AG20443 (cell line): Measurements from ENCODE around the gene IFNA8.
A peak's percentile ranks its signal among the peaks of the same experiment; 100 is the strongest.
"Not testable (repeated sequence)": the region's sequence is repeated elsewhere in the genome, so short reads cannot be mapped to it uniquely, and the experiment has no call there.

Experiments used
- DNase-seq: peaks from one replicate; pipeline ENCODE4 v3.0.0; 2012; ENCODE audit warnings: low spot score, mixed read lengths

Gene IFNA8

DNA sequence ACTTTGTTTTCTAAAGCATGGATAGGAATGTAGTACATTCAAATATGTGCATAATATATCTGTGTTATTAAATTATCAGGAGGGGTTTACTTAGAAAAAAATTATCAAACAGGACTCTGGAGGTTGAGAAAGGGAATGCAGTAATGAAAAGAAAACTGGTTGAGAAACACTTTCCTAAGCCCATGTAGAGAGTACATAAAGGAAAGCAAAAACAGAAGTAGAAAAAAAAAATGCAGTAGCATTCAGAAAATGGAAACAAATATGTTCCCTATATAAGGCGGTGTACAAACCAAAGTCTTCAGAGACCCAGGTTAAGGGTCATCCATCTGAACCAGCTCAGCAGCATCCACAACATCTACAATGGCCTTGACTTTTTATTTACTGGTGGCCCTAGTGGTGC lies at the start of gene IFNA8:
IFNA8 (plus strand) TSS at position 301 of the 400 bp plus-strand sequence; CDS start at position 361, 60 bp downstream.
- no peak for DNase-seq

DNA sequence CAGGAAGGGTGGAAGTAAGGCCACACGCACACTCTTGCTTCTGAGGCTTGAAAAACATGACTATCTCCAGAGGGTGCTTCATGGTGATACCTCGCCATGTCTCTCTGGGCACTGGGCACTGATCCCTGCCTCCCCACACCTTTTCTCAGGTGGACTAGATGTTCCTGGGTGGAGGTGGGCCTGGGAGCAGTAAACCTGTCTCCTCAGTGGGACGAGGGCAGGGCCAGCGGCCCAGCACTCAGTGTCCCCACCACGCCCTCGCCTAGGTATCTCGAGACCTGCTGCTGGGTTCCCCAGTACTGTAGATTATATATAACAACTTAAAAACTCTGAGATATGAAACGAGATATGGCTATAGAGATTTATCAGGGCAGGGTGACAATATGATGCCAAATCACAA lies 46.6 kb upstream of the IFNA8 start:
- no peak for DNase-seq

DNA sequence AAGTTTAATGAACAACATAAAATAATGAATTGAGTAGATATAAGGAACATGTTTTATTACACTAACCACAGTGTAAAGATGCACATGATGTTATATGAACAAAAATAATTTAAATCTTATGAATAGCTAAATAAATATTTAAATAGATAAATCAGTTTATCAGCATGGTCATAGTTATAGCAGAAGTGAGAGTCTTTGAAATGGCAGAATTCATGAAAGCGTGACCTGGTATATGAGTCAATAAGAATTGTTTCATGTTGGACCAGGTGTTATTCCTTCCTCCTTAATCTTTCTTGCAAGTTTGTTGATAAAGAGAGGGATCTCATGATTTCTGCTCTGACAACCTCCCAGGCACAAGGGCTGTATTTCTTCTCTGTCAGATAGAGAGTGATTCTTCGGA lies 41.7 kb upstream of the IFNA8 start:
- DNase-seq, result not testable (repeated sequence)

DNA sequence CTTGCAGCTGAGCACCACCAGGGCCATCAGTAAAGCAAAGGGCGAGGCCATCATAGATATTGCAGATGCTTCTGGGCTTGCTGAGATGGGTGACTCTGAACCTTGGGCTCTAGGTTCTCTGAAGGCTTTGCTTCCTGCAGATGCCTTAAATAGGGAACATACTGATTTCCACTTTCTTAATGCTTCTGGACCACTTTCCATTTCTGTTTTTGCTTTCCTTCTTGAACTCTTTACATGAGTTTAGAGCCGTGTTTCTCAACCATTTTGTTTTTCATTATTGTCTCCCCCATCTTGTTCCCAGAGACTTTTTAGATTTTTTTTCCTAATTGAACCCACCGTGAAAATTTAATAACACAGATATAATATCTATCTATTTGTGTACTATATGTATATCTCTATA lies 41.0 kb upstream of the IFNA8 start, which contains the start of gene IFNA13:
IFNA13 (minus strand) TSS at position 101 of the 400 bp plus-strand sequence; CDS start at position 54, 47 bp downstream.
- DNase-seq, result no peak

DNA sequence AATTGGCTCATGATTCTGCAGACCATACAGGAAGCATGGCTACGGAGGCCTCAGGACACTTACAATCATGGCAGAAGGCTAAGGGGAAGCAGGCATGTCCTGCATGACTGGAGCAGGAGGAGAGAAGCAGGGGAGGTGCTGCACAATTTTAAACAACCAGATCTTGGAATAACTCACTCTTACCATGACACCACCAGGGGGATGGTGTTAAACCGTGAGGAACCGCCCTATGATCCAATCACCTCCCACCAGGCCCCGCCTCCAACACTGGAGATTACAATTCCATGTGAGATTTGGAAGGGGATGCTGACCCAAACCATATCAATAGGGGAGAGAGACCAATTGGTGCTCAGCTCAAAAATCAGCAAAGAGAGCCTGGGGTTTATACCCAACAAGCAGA lies 37.5 kb upstream of the IFNA8 start:
- DNase-seq, result not testable (repeated sequence)

DNA sequence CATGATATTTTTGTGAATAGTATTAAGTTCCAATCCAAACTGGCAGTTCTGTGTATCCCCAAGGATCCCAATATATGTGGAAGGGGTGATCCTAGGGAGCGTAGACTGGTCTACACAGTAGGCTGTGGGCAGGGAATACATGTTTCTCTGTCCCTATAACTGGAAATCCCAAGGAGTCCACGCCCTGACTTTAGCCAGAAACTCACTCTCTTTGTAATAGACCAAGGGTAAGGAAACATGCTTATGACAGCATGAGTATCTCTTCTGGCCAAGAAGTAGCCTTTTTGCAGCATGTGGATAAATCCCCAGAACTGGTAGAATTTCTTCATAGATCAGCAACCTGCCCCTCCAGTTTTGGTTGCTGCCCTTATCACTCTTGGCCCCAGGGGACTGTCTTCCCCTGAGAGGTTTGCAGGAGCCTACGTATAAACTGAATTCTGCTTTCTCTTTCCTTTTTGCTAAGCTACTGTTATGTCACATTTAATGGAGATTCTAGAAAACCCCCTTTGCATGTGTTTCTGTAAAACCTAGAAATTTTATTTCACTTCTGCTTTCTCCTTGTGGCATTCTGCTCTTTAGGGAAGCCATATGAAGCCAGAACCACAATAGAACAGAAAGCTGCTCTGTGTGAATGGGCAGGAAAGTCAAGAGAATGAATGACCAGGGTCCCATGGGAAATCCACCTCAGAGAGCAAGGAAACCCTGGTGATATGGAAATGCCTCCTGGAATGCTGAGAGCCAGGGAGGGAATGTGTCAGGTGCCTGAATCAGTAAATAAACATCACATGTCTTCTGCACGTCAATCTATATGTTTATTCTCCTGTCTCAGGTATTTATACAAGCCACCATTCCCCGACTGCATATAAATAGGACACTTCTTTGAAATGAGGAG lies 27.2 kb upstream of the IFNA8 start:
- no peak for DNase-seq

DNA sequence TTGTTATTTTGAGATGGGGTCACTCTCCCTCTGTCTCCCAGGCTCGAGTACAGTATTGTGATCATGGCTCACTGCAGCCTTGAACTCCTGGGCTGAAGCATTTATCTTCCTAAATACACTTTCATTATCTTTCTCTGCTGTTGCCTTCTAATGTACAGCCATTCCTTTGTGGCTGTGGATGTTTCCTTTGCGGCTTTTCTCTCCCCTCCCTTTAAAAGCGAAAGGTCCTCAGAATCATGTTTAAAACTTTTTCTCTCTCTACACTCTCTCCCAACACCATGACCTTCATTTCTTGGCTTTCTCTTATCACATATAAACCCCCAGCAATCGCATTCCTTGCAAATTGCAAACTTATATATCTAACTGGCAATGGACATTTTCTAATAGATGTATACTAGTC lies 25.3 kb upstream of the IFNA8 start:
- DNase-seq, result no peak

DNA sequence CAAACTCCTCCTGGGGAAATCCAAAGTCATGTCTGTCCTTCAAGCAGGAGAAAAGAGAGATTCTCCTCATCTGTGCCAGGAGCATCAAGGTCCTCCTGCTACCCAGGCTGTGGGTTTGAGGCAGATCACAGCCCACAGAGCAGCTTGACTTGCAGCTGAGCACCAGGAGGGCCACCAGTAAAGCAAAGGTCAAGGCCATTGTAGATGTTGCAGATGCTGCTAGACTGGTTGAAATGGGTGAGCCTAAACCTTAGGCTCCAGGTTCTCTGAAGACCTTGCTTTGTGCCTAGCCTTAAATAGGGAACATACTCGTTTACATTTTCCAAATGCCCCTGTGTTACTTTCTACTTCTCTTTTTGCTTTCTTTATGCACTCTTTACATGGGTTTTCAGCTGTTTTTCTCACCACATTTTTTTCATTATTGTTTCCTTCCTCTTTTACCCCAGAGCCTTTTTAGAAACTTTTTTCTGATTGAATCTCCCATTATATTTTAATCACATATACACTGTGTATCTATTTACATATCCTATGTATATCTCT lies 23.7 kb upstream of the IFNA8 start, which contains the start of gene IFNA2:
IFNA2 (minus strand) TSS at position 268 of the 540 bp plus-strand sequence; CDS start at position 199, 69 bp downstream.
- DNase-seq, result no peak

DNA sequence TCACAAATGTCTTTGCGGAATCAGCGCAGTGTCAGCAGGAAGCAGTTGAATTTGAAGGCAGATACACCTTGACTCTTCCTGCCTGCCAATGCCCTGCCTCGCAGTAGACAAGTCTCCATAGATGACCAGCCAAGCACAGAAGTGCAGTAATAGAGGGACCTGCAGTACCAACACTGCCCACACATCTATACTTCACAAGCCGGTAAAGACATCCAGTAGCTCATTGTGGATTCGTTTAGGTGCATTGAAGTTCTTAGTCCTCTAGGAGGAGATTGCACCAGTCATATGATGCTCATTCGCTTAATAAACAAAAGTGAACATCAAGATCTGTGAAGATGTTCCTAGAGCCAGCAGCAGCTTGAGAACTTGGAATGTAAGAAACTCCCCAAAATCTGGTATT lies 16.6 kb upstream of the IFNA8 start:
- peak; percentile 11 for DNase-seq

DNA sequence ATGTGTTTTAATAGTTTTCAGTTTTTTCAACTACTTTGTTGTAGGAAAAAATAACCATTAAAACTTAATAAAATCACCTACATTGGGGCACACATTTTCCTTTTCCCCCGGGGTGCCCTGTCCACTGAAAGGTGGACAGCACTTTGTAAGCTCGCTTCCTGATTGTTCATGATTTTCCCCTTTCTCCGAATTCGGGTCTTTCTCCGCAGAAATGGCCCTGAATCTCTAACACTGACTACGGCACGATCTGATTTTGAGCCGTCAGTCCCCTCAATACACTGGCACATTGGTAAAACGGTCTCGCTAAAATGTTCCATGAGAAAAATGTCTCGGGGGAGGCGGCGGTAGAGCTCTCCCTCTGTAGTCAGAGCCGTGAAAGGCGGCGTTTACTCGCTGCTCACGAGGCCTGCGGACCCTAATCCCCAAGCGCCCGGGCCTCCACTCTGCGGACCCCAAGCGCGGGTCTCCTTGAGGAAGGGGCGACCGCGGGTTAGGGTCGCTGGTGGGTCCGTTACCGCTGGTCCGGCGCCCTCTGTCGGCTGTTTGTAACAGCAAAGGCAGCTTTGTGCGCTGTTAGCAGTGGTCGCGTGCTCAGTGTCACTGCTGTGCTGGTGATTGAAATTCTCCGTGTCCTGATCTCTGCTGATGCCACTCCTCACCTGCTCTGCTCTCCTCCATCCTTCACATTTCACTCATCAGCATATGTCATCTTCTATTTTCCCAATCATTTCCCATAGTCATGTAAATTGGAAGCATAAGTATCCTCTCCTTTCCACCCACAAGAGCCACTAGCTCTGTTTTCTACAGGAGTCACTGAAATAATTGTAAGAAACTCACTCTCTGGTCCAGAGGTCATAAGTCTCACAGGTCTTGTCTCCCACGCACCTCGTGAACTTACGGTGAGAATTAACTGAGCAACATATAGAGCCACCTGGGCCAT lies 12.9 kb upstream of the IFNA8 start:
- DNase-seq, result peak; percentile 40

DNA sequence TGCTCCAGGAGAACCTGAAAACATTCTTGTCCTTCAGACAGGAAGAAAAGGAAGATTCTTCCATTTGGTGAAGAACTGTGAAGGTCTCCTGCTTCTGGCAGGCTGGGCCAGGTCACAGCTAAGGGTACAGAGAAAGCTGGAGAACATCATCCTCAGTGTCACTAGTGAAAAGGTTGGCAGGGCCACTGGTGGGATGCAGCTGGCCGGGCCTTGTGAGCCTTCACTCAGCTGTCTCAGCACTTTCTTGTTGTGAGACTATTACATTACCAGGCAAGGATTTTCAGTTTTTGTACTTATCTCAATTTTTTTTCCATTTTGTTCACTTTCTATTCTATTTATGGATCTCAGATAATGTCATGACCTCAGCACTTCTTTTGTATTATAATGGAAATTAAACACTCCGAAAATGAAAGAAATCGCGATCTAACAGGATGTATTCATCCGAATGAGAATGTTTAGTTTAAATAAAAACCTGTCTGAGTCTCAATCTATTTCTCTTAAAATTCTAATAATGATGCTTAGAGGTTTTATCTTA lies 9.9 kb upstream of the IFNA8 start:
- no peak for DNase-seq

DNA sequence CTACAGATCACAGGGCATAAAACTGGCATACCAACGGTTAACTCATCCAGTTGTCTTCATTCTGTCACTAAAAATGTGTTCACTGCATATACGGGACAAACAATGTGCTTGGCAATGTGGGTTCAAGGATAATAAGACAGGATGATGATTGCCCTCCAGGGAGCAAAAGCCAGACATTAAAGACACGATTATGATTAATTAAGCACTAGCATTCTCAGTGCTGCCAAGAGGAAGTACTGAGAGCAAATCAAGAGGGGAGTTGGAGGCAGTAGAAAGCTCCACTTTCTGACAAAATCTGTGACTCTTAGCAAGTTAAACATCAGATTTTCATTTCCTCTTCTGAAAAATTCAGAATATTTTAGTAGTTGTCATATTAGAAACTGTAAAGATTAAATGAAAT lies 9.0 kb upstream of the IFNA8 start:
- no peak for DNase-seq

DNA sequence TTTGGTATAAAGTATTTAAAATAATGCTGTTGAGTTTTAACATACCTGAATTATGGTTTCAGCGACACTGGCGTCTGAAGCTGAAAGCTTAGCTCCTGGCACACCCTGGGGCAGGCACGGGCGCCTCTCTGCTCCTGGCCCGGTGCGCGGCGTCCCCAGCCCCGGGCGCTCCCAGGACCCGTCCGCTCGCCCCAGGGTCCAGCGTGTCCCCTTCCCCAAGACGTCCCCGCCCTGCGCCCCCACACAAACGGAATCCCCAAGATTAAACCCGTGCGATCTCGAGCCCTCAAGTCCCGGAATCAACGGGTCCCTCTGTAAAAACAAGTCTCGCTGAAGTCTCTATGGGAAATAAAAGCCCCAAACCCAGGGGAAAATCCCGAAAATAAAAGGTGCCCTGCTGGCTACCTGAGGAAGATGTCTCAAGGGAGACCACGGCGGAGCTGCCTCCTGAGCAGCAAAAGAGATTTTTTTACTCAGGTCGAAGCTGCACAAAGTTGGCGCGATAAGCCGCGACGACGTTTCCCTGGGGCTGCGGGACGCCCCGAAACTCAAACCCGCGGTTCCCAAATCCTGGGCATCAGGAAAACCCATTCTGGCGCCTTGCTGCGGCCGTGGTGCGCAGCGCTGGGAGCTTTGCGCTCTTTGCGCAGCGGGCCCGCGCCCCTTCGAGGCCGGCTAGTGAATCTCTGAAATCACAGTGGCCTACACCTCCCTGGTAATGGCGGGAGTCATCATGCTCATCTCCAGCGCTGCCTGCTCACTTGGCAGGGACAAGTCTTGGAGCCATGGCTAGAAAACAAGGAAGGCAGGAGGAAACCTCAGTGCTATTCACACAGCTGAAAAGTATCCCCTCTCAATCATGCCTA lies 6.3 kb upstream of the IFNA8 start:
- DNase-seq, result peak; percentile 68

DNA sequence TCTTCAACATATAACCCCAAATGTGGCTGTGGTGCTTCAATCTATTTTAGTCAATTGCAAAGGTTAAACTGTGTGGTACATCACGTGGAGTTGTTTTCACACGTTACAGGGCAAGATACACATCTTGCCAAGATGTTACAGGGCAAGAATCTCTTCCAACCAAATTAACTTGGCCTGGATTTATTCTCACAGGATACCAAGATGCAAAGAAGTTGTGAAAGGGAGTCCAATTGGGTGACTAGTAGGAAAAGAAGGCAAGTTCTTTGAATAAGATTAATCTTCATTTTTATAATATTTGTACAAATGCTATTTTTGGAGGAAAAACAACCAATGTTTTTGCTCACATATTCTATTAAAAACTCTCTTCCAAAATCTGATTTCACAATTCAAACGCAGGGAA lies 4.8 kb upstream of the IFNA8 start:
- DNase-seq, result peak; percentile 15

DNA sequence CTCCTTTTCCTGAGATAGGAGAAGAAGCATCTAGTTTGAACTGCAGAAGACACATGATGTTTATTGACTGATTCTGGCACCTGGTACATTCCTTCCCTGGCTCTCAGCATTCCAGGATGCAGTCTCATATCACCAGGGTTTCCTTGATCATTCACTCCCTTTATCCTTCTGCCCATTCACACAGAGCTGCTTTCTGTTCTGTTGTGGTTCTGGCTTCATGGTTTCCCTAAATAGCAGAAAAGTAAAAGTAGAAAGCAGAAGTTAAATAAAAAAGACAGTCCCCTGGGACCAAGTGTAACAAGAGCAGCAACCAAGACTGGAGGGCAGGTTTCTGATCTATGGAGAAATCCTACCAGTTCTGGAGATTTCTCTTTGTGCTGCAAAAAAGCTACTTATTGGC lies 3.2 kb downstream of the IFNA8 start:
- no peak for DNase-seq

DNA sequence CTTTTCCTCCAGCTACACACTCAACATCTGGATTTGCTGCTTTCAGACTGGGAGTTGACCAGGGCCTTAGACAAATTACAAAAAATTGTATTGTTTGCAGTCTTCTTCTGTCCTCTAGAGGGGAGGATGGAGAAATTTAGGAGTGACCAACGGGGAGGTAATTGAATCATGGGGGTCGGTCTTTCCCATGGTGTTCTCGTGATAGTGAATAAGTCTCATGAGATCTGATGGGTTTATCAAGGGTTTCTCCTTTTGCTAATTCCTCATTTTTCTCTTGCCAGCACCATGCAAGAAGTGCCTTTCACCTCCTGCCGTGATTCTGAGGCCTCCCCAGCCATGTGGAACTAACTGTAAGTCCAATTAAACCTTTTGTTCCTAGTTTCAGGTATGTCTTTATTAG lies 4.2 kb downstream of the IFNA8 start:
- DNase-seq, result no peak

DNA sequence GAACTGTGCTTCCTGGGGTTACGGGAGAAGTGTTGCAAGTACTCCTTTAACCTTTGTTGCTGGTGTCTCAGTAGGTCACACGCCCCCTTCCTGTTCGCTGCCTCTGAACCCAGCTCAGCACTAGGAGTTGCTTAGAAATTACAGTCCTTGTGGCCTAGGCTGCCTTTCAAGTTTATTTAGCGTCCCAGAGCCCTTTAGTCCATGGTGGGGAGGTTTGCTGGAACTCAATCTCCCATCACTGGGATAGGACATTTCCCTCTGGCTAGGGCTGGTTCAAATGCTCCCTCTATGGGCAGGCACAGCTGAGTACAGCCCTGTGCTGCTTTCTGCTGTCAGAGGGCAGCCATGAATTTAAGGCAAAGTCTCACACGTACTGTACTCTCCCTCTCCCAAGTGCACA lies 4.7 kb downstream of the IFNA8 start:
- DNase-seq, result no peak

DNA sequence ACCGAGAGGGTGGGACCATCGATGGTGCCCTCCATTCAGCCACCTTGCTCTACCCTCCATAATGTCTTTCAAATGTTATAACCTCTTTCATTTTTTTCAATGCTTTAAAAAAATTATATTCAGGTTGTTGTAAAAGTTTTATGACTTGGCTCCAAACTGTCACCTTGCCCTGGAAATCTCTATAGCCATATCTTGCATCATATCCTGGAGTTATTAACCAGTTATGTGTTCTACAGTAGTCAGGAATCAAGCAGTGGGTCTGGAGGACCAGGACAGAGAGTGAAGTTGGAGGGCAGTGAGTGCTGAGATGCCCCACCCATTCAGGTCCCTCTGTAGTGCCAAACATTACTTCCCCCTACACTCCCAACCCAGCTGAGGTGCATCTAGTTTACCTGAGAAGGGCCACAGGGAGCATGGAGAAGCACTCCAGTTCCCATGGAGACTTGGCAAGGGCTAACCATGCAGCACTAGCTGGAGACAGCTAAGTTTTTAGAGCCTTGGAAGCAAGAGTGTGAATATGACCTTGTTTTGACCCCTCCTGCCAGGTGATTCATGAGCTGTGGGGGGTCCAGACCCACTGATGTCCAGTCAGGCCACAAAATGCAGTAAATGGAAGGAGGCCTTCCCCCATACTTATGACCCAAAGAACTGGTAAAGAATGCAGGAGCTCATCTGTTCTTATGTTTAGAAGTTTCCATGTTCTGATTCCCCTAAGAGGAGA lies 5.5 kb downstream of the IFNA8 start:
- DNase-seq, result no peak

DNA sequence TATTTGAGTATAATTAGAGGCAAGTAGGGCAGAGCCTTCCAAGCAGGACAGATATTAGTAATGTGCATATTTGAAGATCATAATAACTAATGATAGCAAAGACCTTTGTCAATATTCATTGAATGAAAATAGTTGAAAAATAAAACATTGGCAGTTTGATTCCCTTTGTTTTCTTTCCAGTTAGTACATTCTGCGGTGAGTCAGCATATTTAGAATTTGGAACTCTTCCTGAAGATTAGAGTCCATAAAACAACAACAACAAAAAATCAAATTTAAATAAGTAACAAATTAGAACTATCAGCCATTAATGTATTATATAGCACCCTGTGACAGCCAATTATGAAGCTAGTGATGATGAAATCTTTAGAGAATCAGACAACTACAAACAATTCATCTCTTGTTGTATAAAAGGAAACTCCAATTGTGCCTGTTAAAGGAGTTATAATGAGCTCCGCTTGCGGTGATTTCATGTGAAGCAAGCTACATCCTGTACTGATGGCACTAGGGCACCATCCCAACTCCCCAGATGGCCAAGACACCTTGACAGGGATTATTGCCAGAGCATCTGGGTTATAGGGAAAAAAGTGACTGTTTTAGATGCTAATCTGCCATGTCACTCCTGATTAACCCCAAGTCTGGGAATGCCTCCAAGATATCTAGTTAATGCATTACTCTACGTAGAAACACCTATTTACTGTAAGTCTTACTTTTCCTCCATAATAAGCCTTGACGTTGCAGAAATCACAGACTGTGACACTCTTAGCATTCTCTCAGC lies 6.8 kb downstream of the IFNA8 start:
- DNase-seq, result no peak

DNA sequence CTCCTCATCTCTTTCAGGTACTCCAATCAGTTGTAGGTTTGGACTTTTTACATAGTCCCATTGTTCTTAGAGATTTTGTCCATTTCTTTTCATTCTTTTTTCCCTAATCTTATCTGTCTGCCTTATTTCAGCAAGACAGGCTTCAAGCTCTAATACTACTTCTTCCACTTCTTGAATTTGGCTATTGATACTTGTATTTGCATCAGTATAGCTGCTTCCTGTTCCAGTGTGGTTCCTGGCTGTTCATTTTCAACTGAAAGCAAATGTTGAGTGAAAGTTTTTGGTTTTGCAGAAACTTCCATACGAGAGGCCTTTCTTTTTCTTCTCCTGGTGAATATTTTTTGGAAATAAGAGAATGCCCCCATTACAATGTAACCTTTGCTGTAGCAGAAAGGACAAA lies 19.3 kb downstream of the IFNA8 start:
- no peak for DNase-seq
